HG02623 (cell line): ENCODE measurements around the gene PHTF1.
"Not testable (repeated sequence)": the region's sequence is repeated elsewhere in the genome, so short reads cannot be mapped to it uniquely, and the experiment has no call there.

Experiments
- ATAC-seq: cut with Tn5 transposase; IDR thresholded peaks from one replicate; pipeline ENCODE4 v1.9.1; 2021; ENCODE audit warnings: moderate library complexity; ENCODE audit not compliant: unreplicated experiment

The PHTF1 gene

GRCh38 chr1:113732802-113733201 is 26.5 kb downstream of the PHTF1 start:
- ATAC-seq, result no peak

DNA sequence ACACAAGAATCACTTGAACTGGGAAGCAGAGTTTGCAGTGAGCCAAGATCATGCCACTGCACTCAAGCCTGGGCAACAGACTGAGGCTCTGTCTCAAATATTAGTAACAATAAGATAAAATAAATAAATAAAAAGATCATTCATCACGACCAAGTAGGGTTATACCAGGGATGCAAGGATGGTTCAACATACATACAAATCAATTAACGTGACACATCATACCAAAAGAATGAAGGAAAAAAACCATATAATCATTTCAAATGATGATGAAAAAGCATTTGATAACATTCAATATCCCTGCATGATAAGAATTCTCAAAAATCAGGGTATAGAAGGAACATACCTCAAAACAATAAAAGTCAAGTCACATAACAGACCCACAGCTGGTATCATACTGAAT is 38.3 kb downstream of the PHTF1 start:
- ATAC-seq, result no peak

DNA sequence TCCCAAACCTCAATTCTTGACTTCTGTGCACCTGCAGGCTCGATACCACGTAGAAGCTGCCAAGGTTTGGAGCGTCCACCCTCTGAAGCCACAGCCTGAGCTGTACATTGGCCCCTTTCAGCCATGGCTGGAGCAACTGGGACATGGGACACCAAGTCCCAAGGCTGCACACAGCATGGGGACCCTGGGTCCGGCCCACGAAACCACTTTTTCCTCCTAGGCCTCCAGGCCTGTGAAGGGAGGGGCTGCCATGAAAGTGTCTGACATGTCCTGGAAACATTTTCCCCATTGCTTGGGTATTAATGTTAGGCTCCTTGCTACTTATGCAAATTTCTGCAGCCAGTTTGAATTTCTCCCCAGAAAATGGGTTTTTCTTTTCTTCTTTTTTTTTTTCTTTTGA is 40.7 kb downstream of the PHTF1 start:
- not testable (repeated sequence) for ATAC-seq

GRCh38 chr1:113717506-113717905 is 41.8 kb downstream of the PHTF1 start:
- ATAC-seq, result not testable (repeated sequence)

GRCh38 chr1:113714606-113715269 is 44.5 kb downstream of the PHTF1 start:
- ATAC-seq, result no peak

DNA sequence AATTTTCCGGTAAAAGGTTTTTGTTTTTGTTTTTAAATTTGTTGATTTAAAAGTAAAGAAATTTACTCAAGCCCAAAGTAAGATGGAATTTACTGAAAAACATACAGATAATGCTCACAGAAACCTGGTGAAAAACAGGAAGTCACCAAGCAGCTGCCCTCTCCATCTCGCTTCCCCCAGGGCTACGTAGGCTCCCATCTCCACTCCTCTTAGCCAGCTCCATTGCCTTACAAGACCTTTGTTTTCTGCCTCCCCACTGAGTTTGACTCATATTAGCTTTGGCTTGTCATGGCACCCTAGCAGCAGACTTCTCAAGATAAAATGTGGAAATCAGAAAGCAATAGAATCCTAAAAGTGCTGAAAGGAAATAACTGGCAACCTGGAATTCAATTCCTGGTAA is 57.9 kb downstream of the PHTF1 start:
- no peak for ATAC-seq

- ATAC-seq, result no peak
These were observed 64.4 kb downstream of the PHTF1 start for GRCh38 chr1:113694910-113695309.

DNA sequence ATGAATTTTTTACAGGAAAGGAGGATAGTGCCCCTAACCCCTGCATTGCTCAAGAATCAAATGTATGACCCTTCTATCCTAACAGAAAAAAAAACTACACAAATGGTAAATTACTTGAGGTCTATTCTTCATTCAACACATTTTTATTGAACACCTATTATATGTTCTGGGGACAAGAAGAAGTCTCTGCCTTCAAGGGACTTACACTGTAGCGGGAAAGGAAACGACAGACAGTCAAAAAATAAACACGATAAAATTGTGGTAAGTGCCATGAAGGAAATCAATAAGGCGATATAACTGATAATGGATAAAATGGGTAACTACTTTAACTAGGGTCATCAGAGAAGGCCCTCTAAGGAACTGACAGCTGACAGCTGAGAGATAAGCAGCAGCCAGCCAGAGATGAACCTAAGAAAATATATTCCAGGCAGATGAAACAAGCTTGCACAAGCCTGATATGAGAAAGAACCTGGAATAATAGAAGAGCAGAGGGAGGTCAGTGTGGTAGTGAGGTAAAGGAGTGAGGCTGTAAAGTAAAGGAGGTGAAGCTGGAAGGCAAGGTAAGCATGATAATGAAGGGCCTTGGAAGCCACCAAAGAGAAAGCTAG is 66.4 kb downstream of the PHTF1 start:
- no peak for ATAC-seq

- no peak for ATAC-seq
These were observed 66.9 kb downstream of the PHTF1 start for GRCh38 chr1:113692342-113692741.

DNA sequence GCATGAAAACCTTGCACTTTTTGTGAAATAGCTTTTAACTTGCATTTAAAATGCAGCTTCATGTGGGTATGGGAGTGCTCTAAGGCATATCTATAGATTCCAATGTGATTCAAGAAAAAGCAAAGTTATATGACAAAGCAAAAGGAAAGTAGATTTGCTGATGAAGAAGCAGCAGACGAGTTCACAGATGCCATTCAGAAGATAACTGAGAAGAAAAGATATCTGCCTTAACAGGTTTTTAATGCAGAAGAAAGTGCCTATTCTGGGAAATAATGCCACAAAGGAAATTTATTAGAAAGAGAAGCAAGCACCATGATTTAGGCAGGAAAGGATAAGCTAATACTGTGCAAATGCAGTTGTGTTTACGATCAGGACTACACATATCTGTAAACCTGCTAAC is 68.1 kb downstream of the PHTF1 start:
- no peak for ATAC-seq

DNA sequence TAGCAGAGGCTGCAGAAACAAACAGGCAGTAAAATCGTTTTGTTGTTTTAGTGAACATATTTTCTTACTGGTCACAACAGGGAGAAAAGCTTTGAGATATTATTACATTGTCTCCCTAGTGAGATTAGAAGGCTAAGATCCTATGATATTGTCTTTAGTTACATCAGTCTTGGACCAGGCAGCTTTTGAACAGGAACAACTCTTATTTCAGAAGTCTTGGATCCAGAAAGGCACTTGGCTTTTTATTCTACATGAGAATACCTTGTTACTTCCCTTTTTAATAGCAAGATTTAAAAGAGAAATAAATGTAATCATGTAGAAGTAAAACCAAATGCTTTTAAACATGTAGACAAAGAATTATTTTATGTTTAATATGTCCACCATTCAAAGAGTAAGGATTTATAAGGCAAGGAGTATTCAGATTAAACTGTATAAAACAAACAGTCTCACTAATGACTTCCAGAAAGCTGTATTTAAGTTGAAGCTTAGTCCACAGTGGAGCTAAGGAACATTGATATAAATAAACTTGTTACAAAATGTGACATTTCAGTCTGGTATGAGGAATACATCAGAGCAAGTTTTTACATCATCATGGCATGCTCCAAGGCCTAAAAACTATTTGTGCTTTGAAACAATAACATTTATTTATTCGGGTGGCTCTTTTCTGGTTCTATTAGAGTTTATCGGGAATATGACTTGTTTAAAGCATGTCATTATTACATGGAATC is 72.2 kb downstream of the PHTF1 start:
- no peak for ATAC-seq

DNA sequence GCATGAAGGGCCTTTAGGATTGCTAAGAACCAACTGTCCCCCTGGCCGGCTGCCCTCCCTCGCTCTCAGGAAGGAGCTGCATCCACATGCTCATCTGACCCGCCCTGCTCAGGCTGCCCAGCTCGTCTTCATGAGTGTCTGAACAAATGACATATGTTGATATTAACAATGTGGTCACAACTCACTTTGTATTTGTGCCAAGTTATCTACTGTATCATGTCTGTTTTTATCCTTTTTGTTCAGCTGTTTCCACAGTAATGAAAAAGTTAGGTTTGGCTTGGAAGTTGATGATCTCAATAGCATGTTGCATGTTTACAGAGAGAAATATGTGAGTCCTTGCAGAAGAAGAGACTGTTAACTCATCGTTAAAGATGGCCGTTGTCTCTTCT is 75.1 kb downstream of the PHTF1 start:
- ATAC-seq, result no peak

DNA sequence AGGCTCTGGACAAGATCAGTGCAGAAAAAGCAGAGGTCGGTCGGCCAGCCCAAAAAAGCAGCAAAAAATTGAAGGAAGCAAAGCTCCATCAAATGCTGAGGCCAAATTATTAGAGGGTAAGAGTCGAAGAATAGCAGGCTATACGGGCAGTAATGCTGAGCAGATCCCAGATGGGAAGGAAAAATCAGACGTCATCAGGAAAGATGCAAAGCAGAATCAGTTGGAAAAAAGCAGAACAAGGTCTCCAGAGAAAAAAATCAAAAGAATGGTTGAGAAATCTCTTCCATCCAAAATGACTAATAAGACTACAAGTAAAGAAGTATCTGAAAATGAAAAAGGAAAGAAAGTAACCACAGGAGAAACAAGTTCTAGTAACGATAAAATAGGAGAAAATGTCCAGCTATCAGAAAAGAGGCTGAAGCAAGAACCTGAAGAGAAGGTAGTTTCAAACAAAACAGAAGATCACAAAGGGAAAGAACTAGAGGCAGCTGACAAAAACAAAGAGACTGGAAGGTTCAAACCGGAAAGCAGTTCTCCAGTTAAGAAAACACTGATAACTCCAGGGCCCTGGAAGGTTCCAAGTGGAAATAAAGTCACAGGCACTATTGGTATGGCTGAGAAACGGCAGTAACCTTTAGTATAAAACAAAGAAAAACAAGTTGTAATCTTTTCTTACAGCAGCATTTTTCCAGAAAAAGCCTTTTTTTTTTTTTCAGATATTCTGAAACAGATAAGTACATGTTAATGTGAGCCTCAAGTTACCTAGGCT is 75.7 kb downstream of the PHTF1 start:
- no peak for ATAC-seq

DNA sequence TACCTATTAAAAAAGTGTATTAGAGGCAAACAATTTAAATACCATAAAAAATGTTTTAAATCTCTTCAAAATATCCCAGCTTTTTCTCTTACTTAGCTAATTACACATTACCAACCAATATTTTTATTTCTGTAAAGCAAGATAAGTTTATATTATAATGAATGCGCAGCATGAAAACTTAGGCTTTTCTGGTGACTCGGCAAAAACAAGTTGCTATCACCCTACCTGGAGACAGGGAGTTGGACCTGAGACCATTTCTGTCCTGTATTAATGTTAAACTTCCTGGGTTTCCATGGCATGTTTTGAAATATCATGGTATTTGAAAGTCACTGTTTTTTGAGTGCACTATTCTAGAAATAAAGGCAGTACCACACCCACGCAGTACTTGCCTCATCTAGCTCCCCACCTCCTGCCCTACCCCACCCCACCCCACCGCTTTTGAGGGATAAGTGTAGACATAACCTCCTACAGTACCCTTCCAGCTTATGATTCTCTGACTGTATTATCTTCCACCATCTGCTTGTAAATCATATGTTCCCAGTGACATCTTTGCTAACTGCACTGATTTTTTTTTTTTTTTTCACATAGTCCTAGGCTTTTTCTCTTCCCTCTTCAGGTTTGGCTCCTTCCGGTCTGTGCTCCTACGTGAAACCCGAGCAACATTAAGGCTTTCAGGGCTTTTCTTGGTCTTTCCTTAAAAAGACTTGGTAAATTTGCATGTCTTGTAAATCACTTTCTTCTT is 77.5 kb downstream of the PHTF1 start:
- ATAC-seq, result no peak

GRCh38 chr1:113678159-113678469 is 81.2 kb downstream of the PHTF1 start:
- no peak for ATAC-seq

GRCh38 chr1:113677250-113678158 is 81.8 kb downstream of the PHTF1 start:
- no peak for ATAC-seq

DNA sequence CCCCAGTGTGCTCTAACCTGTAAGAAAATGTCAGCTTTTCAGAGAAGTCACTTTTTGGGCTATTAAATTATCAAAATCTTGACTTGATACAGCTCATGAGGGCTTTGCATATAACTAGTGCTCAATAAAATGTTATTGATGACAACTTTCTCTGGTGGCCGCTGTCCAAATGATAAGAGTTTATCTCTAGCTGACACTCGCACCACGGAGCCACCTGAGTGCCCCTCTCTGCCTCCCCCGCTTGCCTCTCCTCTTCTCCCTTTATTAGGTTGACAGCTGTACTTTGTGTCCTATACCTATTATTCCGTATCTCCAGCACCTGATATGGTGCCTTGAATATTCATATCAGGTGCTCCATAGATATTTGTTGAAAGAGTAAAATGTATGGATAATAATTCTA is 82.8 kb downstream of the PHTF1 start:
- ATAC-seq, result no peak

DNA sequence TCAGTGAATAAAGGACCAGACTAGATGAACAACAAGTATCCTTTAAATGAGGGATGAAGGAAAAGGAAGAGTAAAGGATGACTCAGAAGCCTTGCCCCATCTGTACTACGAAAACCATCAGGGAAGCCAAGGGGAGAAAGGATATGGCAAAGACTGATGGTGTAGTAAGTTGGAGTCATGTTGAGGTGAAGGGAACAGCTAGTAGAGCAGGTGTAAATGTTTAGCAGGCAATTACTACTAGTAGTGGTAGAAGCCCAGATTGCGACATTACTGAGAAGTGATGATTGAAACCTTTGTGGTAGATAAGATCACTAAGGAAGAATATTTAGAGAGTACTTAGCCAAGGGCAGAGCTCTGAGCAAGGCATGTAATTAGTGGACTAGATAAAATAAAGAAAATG is 84.0 kb downstream of the PHTF1 start:
- ATAC-seq, result no peak

DNA sequence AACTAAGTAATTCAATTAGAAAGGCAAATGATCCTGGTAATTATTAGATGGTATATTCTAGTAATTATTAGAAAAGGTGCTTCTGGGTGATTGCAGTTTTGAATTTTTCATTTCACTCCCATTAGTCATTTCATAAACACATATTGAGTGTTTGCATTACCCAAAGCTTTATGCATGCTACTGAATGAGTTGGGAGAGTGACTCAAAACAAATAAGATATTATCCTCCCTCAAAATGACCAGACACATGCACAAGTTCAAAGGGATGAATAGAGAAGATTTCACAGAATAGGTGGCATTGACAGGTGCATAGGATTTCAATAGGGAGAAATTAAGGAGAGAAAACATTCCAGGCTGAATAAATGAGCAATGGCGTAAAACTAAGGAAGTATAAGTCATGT is 84.7 kb downstream of the PHTF1 start:
- no peak for ATAC-seq

DNA sequence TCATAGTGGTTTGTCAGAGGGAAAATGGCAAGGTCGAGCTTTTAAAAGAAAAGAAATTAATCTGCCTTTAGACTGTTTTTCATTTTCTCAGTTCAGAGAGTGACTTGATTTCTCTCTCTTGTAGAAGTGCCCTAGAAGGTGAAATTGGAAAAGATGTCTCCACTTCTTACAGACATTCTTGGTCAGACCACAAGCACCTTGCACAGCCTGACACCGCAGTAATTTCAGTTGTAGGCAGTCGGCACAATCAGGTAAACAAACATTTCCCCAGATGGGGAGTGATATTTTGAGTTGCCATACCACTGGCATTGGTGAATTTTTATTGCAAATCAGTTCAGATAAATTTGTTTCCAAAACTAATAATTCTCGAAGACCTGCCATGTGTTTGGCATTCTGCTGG is 86.8 kb downstream of the PHTF1 start:
- ATAC-seq, result no peak
